Fibroblast of gingiva (primary cell): Measurements from ENCODE around the gene TCN2.
"Not testable (repeated sequence)": the region's sequence is repeated elsewhere in the genome, so short reads cannot be mapped to it uniquely, and the experiment has no call there.

Source experiments
- DNase-seq: peaks from one replicate; pipeline ENCODE4 v3.0.0-alpha.2; 2011; ENCODE audit warnings: low read depth

The TCN2 gene

GRCh38 chr22:30606455-30607299, at the start of gene TCN2:
Gene TCN2 (plus strand): TSS chr22:30607174. CDS start chr22:30607332, 158 bp downstream.
- peak; percentile 51 for DNase-seq

GRCh38 chr22:30557243-30557642, 49.7 kb upstream of the TCN2 start:
- DNase-seq = no peak

- no peak for DNase-seq
Observed at GRCh38 chr22:30559889-30560288, 47.1 kb upstream of the TCN2 start.

GRCh38 chr22:30560643-30561202, 46.3 kb upstream of the TCN2 start:
- not testable (repeated sequence) for DNase-seq

GRCh38 chr22:30561402-30562189, 45.4 kb upstream of the TCN2 start:
- DNase-seq = no peak

GRCh38 chr22:30562366-30562765, 44.6 kb upstream of the TCN2 start:
- no peak for DNase-seq

GRCh38 chr22:30564045-30564760, 42.8 kb upstream of the TCN2 start:
- no peak for DNase-seq

- no peak for DNase-seq
Observed at GRCh38 chr22:30564761-30565119, 42.2 kb upstream of the TCN2 start.

- no peak for DNase-seq
Observed at GRCh38 chr22:30565341-30565740, 41.6 kb upstream of the TCN2 start.

- DNase-seq = no peak
Observed at GRCh38 chr22:30566125-30566524, 40.8 kb upstream of the TCN2 start.

GRCh38 chr22:30567277-30567676, 39.7 kb upstream of the TCN2 start:
- not testable (repeated sequence) for DNase-seq

- no peak for DNase-seq
Observed at GRCh38 chr22:30568137-30568805, 38.7 kb upstream of the TCN2 start.

GRCh38 chr22:30569674-30570202, 37.2 kb upstream of the TCN2 start:
- no peak for DNase-seq

- DNase-seq = no peak
Observed at GRCh38 chr22:30572210-30572609, 34.8 kb upstream of the TCN2 start.

- no peak for DNase-seq
Observed at GRCh38 chr22:30572840-30573593, 34.0 kb upstream of the TCN2 start.

GRCh38 chr22:30573594-30574094, 33.3 kb upstream of the TCN2 start:
- no peak for DNase-seq

GRCh38 chr22:30574095-30574981, 32.6 kb upstream of the TCN2 start, which contains the start of gene GAL3ST1:
Gene GAL3ST1 (minus strand): TSS chr22:30574665. CDS start chr22:30557392, 17,273 bp downstream.
- no peak for DNase-seq

- peak; percentile 46 for DNase-seq
Observed at GRCh38 chr22:30574997-30575671, 31.8 kb upstream of the TCN2 start.

- no peak for DNase-seq
Observed at GRCh38 chr22:30575859-30576258, 31.1 kb upstream of the TCN2 start.
